Cardiac septum (tissue), 1 donor: Measurements from ENCODE around the gene NUPR1. TPM values are rescaled to one million over a fixed set of nuclear protein-coding genes. Genes with fewer than 3 reads are reported as not detected.
"Not testable (repeated sequence)": the region's sequence is repeated elsewhere in the genome, so short reads cannot be mapped to it uniquely, and the experiment has no call there.

Experiments
- DNase-seq: peaks from one replicate; pipeline ENCODE4 v3.0.0-alpha.2; 2020; ENCODE audit warnings: low spot score
- intact Hi-C: fragments of 100-400 bp; cut with DNase I; formaldehyde crosslinking; loops from one replicate; pipeline ENCODE4 v1.14.0; 2022
- long read RNA-seq: library from polyadenylated mRNA; unstranded; transcript quantifications from one replicate; pipeline ENCODE4 v2.0.0, GENCODE V29; 2021
- total RNA-seq: library from RNA; stranded (reverse); fragmentation: NEBNext Ultra II Directional; extraction: Animal tissue kit (Norgen Biotek cat#: 25700); gene quantifications from one replicate; pipeline ENCODE4 v1.2.1, GENCODE V29; 2021
- donor health status: DM: no; HTN: no; CAD: no.

The NUPR1 gene, protein sequence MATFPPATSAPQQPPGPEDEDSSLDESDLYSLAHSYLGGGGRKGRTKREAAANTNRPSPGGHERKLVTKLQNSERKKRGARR
- 50.2 TPM for total RNA-seq
- long read RNA-seq, full-length matches to known transcripts: 38 of 39 reads
- long read RNA-seq, partial matches to known transcripts: 0 of 39 reads
- long read RNA-seq, other reads (novel, unspliced or antisense): 1 of 39 reads

DNA sequence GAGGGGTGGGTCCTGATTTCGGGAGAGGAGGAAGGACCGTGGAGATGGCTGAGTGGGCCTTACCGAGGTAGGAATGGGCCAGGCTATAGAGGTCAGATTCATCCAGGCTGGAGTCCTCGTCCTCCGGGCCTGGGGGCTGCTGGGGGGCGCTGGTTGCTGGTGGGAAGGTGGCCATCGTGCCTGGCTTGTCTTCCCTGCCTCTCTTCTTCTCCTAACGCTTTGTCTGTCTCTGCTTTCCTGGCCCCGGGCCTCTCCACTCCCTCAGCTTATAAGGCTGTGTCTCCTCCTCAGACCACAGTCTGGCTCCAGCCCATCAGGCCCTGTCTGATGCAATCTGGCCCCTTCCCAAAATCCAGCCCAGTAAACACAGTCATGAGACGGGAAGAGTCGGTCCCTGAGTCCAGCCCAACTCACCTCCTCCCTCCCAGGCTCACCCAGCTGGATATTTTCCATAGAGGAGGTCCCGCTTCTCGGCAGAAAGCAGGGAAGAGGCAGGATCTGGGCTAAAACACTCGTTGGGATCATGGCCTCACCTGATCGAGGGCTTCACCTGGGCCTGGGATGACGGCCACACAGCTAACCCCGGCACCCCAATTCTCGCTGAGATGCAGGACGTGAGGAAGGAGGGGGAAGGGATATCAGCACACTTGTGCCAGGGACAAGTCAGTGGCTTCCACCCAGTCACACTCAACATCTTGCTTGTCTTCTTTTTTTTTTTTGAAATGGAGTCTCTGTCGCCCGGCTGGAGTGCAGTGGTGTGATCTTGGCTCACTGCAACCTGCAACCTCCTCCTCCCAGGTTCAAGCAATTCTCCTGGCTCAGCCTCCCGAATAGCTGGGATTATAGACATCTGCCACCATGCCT, at the start of gene NUPR1:
NUPR1 (minus strand) TSS at position 242 of the 864 bp plus-strand sequence; CDS start at position 175, 67 bp downstream.
- peak; percentile 91 for DNase-seq
- intact Hi-C loops: loop anchor here (5.0 kb wide), 2 partner anchors 47 to 283 kb away; partner anchors contain the start of genes APOBR, ATXN2L and CLN3

DNA sequence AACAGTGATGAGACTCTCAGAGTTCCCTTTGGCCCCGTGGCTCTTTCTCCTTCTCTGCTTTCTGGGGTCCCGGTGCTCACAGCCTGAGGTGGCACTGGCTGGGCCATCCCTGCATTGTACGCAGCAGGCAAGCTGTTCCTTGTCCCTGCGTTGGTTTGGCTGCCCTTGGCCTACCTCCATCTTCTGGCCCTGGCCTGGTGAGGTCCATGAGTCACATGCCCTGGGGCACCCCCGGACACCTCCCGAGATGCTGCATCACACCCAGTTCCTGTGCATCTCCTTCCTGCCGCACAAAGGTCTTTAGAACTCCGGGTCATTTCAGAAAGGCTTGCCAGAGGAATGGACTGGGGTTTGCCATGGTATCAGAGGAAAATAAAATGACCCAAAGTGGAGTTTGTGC, 48.6 kb upstream of the NUPR1 start:
- DNase-seq: no peak
- intact Hi-C loops: no loop called here

DNA sequence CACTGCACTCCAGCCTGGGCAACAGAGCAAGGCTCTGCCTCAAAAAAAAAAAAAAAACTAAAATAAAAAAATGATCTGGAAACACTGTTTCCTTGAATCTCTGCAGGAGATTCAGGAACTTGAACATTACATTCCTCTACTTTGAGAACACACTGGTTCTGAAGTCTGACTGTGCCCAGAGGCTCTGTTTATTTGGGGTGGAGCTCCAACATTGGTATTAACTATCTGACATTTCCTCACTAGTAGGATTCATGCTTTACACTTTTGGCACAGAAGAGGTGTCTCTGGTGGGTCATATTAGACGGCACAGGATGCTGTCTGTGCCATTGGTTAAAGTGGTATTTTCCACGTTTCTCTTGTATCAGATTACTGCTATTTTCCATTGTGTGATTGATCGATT, 47.7 kb upstream of the NUPR1 start:
- intact Hi-C loops: no loop called here
- DNase-seq: no peak

DNA sequence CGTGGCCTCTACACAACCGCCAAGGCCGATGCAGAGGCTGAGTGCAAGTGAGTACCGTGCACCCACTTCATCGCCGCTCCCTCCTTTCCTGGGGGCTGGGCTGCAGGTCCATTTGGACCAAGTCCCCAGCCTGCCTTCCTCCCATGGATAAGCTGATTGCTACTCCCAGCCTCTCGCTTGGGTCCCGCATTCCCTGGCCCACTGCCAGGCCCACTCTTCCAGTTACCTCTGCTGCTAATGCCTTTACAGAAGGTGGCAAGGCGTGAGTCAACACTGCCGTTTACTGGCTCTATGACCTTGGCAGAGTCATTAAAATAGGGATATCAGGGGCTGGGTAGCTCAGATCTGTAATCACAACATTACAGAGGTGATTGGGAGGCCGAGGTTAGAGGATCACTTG, 46.9 kb upstream of the NUPR1 start:
- DNase-seq: no peak
- intact Hi-C loops: no loop called here

DNA sequence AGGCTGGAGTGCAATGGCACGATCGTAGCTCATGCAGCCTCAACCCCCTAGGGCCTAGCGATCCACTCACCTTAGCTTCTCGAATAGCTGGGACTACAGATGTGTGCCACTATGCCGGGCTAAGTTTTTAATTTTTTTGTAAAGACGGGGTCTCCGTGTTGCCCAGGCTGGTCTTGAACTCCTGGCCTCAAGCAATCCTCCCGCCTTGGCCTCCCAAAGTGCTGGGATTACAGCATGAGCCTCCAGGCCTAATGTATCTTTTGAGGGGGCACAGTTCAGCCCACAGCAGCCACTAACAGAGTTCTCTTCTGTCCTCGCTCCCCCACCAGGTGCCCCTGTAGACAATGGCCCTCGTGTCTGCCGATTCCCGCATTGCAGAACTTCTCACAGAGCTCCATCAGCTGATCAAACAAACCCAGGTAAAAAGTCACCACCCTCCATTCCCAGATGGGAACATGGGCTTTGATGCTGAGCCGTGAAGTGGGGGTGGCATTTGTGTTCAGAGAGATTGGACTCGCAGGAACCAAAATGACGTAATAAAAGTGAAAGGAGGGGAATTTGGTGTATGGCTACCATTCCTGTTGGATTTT, 42.0 kb upstream of the NUPR1 start:
- intact Hi-C loops: no loop called here
- no peak for DNase-seq

DNA sequence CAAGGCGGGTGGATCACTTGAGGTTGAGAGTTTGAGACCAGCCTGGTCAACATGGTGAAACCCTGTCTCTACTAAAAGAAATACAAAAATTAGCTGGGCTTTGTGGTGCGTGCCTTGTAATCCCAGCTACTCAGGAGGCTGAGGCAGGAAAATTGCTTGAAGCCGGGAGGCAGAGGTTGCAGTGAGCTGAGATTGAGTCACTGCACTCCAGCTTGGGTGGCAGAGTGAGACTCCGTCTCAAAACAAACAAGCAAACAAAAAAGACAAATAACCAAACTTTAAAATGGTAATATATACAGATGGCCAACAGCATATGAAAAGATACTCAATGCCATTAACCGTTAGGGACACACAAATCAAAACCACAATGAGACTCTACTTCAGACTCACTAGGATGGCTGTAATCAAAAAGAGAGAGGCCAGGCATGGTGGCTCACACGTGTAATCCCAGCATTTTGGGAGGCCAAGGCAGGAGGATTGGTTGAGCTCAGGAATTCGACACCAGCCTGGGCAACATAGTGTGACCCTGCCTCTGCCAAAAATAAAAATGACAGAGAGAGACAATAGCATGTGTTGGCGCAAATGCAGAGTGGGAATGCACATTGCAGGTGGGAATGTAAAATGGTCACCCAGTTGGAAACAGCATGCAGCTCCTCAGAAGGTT, 36.8 kb upstream of the NUPR1 start:
- no peak for DNase-seq
- intact Hi-C loops: no loop called here

DNA sequence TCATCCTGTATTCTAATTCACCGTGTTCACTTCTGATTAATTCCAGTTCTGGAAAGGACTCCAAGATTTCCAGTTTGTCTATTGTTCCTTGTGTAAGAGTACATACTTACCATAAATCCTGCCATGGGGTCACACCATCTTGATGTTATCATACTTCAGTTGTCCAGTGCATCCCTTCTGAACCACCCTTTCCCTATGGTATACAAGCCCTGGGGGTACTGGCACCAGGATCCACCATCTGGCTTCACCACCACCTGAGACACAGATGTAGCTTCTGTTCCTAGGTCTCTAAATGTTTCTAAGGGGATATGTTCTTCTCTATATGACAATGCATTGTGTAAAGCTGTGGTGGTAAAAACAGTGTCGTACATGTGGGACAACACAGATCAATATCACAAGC, 36.2 kb upstream of the NUPR1 start:
- DNase-seq: no peak
- intact Hi-C loops: no loop called here

DNA sequence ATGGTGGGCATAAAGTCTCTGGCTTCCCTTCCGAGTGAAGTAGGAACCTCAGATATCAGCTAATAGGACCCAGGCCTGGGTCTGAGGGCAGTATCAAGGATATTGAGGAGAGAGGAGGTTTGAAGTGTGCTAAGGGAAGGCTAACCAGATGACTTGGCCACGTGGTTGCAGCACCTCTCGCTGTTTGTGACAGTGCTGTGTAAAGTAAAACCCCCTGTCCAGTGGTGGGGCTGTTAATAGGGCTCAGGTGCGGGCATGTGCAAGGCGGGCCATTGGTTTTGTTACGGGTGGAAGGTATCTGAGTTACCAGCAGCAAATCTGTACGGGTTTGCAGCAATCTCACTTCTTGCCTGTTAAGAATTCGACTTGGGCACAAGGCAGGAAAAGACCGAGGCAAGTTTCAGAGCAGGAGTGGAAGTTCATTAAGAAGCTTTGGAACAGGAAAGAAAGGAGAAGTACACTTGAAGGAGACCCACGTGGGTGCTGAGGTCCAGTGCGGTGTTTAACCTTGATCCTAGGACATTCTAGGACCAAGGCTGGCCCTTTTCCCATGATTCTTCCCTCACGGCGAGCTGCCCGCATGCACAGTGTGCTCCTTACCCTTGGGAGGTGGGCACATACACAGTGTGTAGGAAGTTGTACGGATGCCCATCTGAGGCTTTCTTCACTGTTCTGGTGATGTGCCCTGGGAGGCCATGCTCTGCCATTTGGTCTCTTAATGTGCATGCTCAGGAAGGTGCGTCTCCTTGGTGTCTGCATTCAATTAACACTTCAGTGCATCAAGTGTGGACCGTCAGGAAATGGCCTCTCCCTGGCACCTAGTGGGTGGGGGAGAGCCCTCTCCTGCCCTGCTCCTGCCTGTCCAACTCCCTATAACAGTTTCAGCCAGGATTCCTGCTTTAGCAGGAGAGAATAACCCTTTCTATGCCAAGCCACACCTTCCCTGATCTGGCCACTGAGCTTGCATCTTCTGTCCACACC, 35.3 kb upstream of the NUPR1 start:
- intact Hi-C loops: no loop called here
- no peak for DNase-seq

DNA sequence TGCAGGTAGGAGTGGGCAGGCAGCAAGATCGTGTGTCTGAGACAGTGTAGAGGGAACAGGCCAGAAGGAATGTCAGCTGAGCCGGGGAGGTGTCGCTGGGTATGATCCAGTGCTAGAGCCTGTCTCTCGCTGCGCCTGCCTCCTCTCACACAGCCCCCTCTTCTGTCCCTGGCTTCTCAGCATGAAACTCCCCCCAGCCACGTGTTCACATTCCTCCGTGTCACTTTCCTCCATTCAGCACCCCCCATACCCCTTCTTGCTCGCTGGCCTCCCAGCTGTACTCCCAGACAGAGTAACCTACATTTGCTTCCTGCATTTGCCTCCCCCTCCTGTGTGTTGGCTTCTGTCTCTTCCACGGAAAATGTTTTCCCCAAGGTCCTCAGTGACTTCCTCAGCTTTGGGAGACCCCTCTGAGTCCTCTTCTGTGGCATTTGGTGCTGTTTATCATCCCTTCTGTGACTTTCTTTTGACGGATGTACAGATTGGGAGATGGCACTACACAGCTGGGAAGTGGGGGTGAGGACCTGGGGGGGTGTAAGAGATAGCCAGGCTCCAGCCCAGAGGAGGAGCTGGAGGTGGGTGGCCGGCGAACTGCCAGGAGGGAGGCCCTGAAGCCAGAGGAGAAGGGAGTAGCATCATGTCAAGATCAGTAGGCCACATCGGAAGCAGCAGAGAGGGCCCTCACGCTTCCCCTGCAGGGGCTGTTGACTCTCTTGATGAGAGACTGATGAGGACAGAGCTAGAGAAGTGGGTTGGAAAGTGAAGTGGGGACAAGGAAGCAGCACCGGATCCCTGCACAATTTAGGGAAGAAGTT, 34.1 kb upstream of the NUPR1 start:
- intact Hi-C loops: no loop called here

DNA sequence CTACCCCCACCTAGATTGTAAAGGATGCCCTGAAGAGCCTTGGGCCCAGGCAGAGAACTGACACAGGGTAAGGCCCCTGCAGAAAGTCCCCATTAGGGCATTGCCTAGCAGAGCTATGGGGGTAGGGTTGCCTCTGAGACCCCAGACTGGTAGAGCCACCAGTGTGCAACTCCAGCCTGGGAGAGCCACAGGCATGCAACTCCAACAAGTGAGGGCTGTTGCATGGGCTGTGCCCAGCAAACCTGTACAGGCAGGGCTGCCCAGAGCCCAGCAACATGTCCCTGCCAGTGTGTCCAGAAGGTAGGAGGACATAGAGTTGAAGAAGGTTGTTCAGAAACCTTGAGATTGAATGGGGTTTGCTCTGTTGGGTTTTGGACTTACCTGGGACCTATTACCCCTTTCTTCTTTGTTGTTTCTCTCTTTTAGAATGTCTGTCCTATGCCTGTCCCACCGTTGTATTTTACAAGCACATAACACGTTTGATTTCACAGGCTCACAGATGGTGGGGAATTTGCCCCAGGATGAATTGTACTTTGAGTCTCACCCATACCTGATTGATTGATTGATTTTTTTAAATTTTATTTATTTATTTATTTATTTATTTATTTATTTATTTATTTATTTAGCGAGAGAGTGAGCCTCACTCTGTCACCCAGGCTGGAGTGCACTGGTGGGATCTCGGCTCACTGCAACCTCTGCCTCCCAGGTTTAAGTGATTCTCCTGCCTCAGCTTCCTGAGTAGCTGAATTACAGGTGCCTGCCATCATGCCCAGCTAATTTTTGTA, 31.4 kb upstream of the NUPR1 start:
- intact Hi-C loops: no loop called here
- no peak for DNase-seq

More for the DNA sequence above, 34.1 kb upstream of the NUPR1 start:
- DNase-seq: peak; percentile 83

DNA sequence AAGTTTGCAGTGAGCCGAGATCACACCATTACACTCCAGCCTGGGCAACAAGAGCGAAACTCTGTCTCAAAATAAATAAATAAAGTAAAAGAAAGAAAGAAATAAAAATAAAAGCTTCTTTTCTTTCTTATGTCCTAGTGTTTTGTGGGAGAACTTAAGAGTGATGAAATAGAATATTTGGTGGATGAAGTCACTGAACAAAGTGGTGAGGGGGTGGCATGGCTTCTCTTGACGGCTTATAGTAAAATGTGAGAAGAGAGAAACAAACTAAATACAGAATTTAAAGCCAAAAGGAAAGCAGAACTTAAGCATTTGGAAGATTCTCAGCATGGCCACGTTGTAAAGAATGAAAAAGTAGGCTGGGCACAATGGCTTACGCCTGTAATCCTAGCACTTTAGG, 30.2 kb upstream of the NUPR1 start:
- intact Hi-C loops: no loop called here
- DNase-seq: no peak

DNA sequence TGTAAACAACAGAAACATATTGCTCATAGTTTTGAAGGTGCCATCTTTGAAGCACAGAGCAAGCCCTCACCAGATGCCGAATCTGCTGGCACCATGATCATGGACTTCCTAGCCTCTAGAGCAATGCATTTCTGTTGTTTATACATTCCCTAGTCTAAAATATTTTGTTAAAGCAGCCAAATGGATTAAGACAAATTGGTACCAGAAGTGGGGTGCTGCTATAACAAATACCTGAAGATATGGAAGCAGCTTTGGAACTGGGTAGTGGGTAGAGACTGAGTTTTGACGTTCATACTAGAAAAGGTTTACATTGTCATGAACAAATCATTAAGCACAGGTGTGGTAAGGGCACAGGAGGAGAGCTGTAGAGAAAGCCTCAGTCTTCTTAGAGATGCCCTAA, 28.5 kb upstream of the NUPR1 start:
- intact Hi-C loops: no loop called here
- no peak for DNase-seq

DNA sequence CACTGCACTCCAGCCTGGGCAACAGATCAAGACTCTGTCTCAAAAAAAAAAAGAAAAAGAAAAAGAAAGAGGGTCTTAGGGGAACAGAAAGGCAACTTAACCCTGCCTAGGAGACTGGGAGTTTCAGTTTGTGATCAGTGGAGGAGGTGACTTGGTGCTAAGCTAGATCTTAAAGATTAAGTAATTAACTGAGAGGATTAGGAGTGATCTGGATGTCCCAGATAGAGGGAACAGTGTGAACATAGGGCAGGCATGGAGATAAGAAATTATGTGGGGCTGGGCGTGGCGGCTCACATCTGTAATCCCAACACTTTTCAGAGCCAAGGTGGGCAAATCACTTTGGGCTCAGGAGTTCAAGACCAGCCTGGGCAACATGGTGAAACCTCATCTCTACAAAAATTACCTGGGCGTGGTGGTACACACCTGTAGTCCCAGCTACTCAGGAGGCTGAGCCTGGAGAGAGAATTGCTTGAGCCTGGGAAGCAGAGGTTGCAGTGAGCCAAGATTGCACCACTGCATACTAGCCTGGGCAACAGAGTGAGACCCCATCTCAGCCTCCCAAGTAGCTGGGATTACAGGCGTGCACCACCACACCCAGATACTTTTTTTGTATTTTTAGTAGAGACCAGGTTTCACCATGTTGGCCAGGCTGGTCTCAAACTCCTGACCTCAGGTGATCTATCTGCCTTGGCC, 27.6 kb upstream of the NUPR1 start:
- intact Hi-C loops: not testable (repeated sequence)

DNA sequence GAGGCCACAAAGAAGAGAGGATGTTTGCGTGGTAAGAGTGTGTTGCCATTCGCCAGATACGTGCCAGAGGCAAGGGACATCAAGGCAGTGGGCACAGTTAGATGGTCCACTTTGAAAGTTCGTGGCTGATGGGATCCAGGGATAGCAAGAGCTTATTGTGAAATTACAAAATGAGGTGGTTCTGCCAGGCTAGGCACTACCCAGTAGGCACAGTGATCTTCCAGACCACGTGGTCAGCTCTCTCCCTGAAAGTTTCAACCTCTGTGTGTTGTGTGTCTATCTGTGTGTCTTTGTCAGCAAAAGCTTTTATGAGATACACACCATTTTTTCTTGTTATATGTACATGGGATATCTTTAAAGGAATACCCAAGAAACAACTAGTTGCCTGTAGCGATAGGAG, 24.4 kb upstream of the NUPR1 start:
- intact Hi-C loops: no loop called here
- no peak for DNase-seq

More for the DNA sequence above, 27.6 kb upstream of the NUPR1 start:
- DNase-seq: not testable (repeated sequence)

DNA sequence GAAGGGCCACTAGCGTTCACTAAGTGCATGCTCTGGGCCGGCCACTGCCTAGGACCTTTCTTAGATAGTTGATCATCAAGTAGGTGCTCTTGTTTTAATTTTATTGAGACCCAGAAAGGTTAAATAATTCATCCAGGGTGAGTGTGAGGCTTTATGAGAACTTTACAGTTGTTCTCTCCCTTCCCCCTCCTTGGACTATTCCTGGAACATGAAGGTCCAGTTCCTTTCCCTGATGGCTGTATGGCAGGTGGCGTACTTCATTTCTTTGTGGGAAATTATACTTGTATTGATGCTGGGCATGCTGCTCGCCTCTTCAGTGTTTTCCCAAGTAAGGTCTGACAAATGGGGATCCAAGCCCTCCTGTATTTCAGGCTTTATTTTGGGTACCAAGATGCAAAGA, 23.4 kb upstream of the NUPR1 start:
- DNase-seq: no peak
- intact Hi-C loops: no loop called here

DNA sequence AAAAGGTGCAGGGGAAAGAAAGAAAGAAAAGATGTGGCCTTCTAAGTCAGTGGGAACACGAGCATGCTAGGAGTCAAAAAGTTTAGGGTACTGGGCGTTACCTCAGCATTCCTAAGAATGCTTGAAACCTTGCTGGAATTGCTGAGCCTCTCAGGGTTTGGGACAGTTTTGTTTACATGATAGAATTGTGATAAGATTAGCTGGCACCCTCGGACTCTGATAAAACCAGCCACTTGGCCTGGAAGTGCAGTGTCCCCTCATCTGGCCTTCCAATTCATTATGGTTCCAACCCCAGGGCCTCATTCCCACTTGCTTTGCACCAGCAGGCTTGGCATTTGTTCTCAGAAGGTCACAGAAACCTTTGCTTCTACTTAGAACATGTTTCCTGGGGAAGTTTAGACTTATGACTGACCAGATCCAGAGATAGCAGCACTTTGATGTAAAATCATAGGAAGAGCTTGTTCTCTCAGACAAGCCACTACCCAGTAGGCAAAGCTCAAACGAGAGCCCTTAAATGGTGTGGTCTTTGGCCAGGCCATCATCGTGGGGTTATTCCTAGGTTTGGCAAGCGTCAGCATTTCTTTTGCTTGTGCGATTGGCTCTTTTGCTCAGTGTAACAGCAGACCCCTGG, 22.9 kb upstream of the NUPR1 start:
- DNase-seq: no peak
- intact Hi-C loops: no loop called here
